GM18499 (cell line): ENCODE measurements around the gene PSMB7.
"Not testable (repeated sequence)": the region's sequence is repeated elsewhere in the genome, so short reads cannot be mapped to it uniquely, and the experiment has no call there.

Source experiments
- ATAC-seq: cut with Tn5 transposase; IDR thresholded peaks from one replicate; pipeline ENCODE4 v1.9.1; 2021; ENCODE audit warnings: moderate number of reproducible peaks; ENCODE audit not compliant: insufficient read depth, unreplicated experiment

Gene PSMB7

DNA sequence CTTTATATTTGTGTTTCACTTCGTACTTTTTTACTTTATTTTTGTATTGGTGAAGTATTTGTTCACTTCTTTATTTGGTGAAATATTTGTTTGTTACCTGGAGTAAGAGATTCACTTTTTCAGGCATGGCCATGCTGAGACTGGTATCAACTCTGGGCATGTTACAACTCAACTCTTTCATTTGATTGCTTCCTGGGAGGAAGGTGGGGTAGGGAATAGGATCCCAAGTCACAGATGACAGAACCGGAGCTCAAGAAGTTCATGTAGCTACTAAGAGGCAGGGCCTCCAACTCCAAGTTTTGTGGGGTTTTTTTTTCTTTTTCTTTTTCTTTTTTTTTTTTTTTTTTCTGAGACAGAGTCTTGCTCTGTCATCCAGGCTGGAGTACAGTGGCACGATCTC, 28.9 kb upstream of the PSMB7 start:
- no peak for ATAC-seq

DNA sequence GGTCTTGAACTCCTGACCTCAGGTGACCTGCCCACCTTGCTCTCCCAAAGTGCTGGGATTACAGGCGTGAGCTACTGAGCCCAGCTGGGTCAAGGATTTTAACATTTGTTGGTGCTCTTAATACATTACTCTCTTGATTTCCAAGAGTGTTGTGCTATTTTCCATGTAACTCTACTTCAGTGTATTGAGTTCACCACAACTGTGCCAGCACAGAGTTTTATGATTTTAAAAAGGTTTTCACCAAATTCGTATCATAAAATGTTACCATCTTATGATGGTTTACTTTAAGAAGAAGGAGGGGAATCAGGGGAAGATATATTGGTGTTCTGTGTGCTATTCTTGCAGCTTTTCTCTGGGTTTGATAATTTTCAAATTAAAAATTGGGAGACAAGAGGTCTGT, 28.4 kb upstream of the PSMB7 start:
- no peak for ATAC-seq

DNA sequence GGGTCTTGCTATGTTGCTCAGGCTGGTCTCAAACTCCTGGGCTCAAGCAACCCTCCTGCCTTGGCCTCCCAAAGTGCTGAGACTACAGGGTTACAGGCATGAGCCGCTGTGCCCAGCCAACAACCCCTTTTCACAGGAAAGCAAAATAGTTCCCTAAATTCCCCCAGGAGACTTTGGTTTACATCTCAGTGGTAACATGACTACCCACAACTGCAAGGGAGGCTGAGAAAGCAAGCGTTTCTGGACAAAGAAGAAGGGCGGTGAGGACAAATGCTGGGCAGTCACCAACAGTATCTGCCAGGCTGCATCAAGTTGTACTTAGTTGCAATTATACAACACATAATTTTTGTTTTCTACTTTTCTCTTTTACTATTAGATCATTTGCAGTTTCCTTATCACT, 27.6 kb upstream of the PSMB7 start:
- no peak for ATAC-seq

DNA sequence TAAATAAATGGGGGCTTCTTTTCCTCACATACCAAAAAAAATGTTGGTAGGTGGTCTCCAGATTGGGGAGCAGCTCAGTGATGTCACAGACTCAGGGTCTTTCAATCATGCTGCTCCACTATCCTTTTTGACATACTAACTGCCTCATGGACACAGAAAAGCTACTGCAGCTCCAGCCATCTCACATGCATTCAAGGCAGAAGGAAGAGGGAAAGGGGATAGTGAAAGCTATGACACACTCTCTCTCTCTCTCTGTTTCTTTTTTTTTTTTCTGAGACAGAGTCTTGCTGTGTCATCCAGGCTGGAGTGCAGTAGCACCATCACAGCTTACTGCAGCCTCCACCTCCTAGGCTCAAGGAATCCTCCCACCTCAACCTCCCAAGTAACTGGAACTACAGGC, 27.1 kb upstream of the PSMB7 start:
- ATAC-seq, result no peak

DNA sequence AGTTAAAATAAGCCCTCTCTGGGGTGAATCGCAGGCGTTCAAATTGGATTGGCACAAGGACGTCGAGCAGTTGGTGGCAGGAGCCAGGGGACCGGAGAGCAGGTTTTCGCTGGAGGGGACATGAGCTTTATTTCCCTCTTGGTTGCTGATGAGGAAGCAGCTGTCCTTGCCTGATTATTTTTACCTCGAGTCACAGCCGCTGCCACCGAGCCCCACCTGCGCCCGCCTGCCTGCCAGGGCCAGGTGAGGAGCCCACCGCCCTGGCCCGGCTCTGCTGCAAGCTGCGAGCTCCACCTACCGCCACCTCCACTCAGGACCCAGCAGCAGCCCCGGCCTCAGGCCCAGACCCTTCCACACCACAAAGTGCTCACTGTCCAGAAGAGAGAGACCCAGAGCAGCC, 26.0 kb upstream of the PSMB7 start:
- ATAC-seq, result no peak

DNA sequence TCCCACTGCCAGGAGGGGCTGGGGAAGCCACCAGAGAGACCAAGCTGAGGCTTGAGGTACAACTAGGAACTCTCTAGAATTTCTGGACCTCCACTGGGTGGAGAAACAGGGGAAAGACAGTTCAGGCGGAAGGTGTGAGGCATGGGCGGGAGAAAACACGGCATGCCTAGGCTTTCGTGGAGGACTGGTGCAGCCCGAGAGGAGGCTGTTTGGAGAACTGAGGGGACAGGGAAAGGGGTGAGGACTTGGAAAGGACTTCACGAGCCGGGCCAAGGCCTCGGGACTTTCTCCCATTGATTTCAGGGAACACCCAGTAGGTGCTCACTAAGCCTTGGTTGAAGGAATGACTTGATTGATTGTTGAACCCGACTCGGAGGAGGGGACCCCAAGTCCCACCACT, 25.5 kb upstream of the PSMB7 start:
- no peak for ATAC-seq

DNA sequence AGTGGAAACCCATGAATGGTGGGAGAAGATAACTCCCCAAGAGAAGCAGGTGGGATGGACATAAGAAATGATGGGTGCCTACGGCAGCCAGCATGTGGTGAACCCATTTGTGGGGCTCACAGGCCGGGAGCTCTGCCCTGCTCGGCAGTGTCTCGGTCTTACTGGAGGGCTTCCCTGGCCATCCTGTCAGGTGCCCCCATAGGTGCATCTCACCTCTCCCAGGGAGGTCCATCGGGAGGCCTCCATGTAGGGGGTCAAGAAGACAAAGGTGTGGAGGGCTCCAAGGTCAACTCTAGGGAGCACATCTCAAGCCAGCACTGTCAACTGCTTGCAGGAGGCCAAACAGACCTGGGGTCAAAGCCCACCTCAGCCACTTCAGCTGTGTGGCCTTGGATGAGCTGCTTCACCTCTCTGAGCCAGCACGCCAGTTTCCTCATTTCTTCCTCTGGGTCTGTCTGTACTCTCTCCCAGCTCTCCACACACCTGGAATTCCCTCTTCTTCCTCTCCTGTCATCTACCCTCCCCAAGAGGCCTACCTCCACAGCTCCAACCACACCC, 24.5 kb upstream of the PSMB7 start:
- no peak for ATAC-seq

DNA sequence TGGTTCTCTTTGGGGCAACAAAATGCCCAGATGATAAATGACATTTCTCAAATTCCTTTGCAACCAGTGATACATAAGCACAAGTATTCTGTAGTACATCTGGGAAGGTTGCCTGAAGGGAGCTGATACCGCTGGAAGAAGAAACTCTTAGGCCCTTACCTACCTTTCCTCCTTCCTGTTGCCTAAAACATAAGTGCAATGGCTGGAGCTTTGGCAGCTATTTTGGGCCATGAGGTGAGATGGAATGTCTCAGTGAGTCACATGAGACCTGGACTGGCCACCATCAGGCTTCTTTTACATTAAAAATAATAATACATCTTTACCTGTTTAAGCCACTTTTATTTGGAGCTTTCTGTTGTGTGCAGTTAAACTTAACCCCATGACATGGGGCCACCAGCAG, 23.8 kb upstream of the PSMB7 start:
- no peak for ATAC-seq

DNA sequence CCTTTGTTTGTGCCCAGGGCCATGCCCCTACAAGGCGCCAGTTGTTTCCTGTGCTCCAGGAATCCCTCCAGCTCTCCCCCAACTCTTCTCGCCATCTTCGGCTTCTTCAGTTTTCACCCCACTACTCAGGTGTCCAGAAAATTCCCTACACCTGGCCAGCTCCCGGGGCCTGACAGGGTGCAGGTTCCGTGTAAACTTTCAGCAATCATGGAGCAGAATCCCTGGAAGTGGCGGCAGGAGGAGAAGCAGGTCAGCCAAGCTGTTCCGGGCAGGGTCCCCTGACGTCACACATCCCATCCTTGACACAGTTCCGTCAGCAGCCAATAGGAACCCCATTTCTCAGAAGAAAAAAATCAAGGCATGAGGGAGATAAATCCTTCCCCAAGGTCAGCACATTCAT, 22.8 kb upstream of the PSMB7 start:
- ATAC-seq, result no peak

DNA sequence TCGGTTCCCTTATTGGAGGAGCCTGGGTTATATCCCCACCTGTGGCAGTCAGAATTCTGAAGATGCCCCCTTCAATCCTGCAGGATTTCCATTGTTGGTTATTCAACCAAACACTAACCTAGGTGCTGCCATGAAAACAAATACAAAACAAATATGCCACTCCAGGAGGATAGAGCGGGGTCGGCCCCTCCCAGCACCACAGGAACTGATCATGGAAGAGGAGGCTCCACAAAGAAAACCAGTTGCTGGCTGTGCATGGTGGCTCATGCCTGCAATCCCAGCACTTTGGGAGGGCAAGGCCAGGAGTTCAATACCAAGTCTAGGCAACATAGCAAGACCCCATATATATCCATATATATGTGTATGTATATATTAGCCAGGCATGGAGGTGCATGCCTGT, 21.8 kb upstream of the PSMB7 start:
- no peak for ATAC-seq

DNA sequence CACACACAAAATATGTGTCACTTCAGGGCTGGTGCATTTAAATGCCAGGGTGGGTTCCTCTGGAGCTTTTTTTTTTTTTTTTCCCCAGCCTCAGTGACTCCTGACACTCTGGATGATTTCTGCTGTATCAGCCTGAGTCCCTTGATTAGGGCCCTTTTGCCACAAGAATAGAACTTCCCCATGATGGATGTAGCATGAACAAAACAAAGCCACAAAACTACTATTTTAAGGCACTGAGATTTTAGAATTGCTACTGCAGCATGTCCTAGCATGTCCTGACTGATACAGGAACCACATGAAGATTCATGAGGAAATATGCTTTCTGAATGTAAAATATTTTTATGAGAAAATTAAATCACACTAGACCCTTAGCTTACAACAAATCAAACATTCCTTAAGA, 21.1 kb upstream of the PSMB7 start:
- ATAC-seq, result no peak

DNA sequence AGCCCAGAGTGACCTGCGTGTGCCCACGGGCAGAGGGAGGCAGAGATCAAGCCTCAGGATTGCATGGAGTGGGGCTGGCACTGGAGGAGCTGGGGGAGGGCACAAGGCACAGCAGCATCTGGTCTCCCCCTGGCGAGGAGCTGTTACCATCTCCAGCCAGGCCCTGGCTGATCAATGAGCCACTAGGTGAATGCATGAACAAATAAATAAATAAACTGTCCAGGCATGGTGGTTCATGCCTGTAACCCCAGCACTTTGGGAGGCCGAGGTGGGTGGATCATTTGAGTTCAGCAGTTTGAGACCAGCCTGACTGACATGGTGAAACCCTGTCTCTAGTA, 14.3 kb upstream of the PSMB7 start:
- no peak for ATAC-seq

DNA sequence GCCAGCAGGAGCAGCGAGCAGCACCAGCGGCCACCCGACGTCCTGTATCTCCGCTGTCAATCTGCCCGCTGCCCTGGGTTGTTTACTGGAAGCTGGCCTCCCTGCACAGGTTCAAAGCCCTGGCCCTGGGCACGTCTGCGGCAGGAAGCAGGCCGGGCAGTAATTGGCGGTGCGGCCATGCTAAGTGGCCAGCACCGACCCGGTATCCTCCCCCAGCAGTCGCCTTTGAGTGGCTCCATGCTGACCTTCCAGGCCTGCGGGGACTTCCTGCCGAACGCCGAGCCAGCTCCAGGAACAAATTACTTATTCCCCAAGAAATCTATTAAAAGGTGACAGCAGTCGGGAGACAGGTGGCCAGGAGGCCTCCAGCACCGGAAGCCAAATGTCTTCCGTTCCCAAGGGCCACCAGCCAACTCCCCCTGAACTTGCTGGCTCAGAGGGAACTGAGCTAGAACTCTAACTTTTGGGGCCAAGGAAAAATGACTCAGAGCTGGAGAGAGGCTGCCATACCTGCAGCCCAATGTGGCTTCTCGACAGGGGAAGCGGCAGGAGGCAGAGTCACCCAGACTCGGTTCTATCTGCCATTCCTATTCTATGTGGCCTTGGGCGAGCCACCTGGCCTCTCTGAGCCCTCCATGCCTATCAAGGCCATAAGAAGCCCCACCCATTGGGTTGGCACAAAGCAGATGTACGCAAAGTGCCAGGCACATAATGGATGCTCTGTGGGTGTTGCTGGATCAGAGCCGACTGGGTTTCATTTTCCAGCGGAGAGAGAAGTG, 13.7 kb upstream of the PSMB7 start:
- ATAC-seq, result no peak

DNA sequence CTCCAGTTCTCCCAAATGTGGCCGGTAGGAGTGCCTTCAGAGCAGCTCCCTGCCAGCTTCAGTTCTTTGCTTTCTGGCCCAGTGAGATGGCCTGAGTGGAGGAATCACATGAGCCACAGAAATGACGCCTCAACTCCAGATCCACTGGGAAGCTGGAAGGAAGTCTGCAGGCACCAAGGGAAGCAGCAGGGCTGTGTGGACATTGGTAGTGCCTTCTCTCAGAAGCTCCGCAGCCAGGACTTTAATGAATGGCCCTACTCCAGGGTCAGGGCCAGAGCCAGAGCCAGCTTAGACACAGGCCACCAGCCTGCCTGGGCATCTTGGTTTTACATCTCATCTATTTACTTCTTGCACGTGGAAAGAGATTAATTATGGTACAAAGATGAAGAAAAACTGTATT, 12.0 kb upstream of the PSMB7 start:
- ATAC-seq, result no peak

DNA sequence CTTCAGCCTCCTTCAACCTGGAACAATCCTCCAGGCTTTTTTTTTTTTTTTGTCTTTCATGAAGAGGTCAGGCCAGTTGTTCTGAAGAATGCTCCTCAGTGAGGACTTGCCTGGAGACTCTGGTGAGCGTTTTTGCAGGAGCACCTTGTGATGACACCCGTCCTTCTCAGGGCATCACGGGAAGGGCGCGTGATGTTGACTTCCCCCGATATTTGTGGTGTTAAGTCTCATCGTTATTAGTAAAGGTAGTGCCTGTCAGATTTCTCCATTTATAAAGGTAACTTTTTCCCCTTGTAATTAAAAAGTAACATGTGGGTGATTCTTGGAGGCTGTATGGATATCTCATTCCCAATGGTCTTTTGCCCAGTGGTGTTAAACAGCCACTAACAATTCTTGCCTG, 11.1 kb upstream of the PSMB7 start:
- no peak for ATAC-seq

DNA sequence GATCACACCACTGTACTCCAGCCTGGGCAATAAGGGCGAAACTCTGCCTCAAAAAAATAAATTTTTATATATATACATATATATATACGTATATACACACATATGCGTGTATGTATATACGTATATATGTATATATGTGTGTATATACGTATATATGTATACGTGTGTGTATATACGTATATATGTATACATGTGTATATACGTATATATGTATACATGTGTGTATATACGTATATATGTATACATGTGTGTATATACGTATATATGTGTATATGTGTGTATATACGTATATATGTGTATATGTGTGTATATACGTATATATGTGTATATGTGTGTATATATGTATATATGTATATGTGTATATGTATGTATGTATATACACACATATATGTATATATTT, 10.5 kb upstream of the PSMB7 start:
- ATAC-seq, result not testable (repeated sequence)

DNA sequence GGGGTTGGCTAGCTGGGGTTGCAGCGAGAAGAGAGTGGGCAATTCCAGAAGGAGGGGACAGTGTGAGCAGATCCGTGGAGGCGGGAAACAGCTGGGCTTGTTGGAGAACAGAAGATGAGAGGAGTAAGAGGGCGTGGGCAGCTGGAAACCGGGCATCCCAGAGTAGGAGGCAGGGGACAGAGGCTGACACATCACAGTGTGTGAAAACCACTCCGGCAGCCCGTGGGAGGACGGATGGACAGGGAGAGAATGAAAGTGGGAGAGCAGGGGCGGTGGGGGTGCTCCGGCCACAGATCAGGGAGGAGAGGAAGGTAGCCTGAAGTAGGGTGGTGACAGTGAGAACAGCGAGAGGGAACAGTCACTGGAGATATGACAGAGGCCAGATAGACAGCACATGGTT, 8.3 kb upstream of the PSMB7 start:
- ATAC-seq, result no peak

DNA sequence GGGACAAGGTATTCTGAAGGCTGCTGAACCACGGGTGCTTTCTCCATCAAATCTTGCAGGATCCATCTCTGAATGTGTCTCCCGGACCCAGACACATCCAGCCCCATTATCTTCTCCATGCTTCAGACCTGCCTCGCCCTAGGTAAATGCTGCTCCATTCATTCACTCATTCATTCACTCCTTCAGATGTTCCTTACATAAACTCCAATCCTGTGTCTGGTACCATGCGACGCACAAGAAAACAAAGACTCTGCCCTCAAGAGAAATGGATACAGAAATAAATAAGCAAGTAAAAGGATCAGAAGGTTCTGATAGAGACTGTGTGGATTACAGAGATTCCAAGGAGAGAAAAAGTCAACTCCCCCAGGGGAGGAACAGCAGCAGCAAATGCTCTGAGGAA, 7.9 kb upstream of the PSMB7 start:
- no peak for ATAC-seq

DNA sequence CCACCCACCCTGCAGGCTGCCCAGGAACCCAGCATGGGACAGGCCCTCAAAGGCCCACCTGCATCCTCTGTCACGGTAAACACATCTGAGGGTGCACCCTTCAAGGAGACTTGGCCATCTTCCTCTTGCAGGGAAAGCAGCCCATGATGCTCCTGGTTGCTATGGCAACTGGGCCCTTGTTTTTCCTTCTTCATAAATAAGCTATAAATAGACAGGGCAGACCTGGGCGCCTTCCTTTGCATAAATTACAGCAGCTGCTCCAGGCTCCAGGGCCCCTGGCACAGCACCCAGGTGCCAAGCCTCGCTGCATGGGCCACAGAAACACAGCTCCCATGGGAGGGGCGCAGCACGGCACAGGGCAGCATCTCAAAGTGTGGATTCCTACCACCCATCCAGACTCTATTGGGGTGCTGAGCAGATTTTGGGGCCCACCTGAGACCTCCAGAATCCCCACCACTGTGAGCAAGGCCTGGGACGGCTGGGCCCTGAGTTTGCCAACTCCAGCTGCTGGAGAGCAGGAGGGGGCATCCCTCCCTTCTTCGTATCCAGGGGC, 5.8 kb upstream of the PSMB7 start:
- no peak for ATAC-seq

DNA sequence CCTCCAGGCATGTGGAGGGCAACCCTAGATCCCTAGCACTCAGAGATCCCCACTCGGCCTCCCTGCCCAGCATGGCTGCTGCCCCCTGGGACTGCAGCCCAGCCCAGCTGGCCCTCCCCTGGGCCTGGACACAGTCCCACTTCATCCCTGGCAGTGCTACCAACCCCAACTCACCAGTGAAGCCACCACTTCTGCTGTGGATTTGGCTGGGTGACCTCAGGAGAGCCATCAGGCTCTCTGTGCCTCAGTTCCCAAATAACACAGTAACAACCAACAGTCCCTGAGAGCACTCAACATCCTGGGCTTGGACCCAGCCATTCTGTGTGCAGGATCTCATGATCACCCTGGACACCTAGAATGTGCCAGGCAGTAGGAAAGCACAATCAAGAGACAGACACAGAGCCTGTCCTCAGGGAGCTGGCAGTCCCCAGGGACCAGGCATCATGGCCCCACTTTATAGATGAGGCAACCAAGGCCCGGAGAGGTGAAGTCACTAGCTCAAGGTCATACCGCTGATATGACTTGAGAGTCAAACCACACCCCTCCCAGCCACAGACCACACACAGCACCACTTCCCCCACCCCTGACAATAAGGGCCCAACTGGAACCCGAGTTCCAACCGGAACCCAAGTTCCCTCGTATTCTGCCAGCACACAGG, 4.7 kb upstream of the PSMB7 start:
- no peak for ATAC-seq

DNA sequence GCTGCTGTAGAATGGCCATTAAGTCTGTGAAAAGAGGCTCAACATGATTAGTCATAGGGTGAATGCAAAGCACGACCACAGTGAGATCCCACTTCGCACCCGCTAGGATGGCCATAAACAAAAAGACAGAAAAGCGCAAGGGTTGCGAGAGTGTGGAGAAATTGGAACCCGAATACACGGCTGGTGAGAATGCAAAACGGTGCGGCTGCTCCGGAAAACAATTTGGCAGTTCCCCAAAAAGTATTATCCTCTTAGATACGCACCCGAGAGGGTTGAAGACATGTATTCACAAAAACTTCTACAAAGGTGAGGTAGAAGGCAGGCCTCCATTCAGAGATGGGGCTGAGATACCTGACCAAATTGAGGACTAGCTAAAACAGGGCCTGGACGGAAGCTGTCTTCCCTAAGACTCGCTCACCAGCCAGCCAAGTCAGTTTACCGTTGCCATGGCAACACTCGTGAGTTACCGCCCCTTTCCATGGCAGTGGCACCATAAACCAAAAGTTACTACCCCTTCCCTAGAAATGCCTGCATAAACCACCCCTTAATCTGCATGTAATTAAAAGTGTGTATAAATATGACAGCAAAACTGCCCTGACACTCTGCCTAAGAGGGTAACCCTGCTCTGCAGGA, 726 bp upstream of the PSMB7 start:
- no peak for ATAC-seq
